Measurements from ENCODE around the gene RFWD3. TPM values are rescaled to one million over a fixed set of nuclear protein-coding genes. Genes with fewer than 3 reads are reported as not detected.

Gene RFWD3
- total RNA-seq, 6 experiments from 2014 or later: 5.4 to 10.3 (median 7.3) TPM

DNA sequence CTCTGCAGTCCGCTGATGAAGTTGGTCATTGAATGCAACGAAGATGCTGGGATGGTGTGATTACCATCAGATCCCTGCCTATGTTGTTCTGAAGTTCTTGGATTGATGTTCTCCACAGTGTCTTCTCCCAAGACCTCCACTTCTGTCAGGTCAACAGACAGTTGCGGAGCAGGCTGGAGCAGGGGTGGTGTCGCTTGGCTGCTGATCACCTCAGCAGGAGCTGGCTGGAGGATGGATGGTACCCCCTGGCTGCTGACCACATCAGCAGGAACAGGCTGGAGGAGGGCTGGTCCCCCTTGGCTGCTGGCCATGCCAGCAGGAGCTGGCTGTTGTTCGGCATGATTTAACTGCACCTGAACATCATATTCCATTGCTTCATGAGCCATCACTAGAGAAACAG is 5.6 kb downstream of the RFWD3 start:
- H3K27ac ChIP-seq: no peak overlapping the region
- no peaks in the 10 kb centered on the region for H3K9me3 ChIP-seq
- no peak overlapping the region for H3K4me3 ChIP-seq
- intact Hi-C loops (cut with DNase I): no loop called here
- H3K27me3 ChIP-seq: no peaks in the 10 kb centered on the region
- ATAC-seq: no peak
- peaks cover 0 to 42% (median 10%) of the 10 kb centered on the region in 4 donors for H3K36me3 ChIP-seq
- no peak for DNase-seq
- TF ChIP-seq POLR2A (IDR thresholded peaks at IDR 0.05) (no peak), CTCF (IDR thresholded peaks at IDR 0.05) (no peak)
- H3K4me1 ChIP-seq: peaks cover 0 to 8% (median 0%) of the 10 kb centered on the region in 4 donors
- 97% methylated on average over 5 of the region's 5 CpGs for WGBS (ENCODE audit: insufficient coverage, low coverage, low lambda C conversion rate, missing lambda C conversion rate)

- no peaks in the 10 kb centered on the region for H3K9me3 ChIP-seq
- ATAC-seq: no peak
- no peak overlapping the region for H3K4me3 ChIP-seq
- DNase-seq: no peak
- peaks cover 0 to 42% (median 10%) of the 10 kb centered on the region in 4 donors for H3K36me3 ChIP-seq
- H3K4me1 ChIP-seq: peaks cover 0 to 8% (median 0%) of the 10 kb centered on the region in 4 donors
- H3K27ac ChIP-seq: no peak overlapping the region
- TF ChIP-seq CTCF (IDR thresholded peaks at IDR 0.05) (no peak), POLR2A (IDR thresholded peaks at IDR 0.05) (no peak)
- H3K27me3 ChIP-seq: no peaks in the 10 kb centered on the region
- intact Hi-C loops (cut with DNase I): no loop called here
- WGBS (ENCODE audit: insufficient coverage, low coverage, low lambda C conversion rate, missing lambda C conversion rate): 95% methylated on average over 4 of the region's 4 CpGs
Observed at GRCh38 chr16:74660383-74660782, 6.3 kb downstream of the RFWD3 start.

- DNase-seq (no peak), ATAC-seq (no peak)
- intact Hi-C loops (cut with DNase I): no loop called here
- Histone ChIP-seq H3K9me3 (no peaks in the 10 kb centered on the region), H3K36me3 (peaks cover 0 to 37% (median 10%) of the 10 kb centered on the region in 4 donors), H3K27me3 (no peaks in the 10 kb centered on the region), H3K27ac (no peak overlapping the region), H3K4me1 (peaks cover 0 to 10% (median 0%) of the 10 kb centered on the region in 4 donors), H3K4me3 (no peak overlapping the region)
- 90% methylated on average over 2 of the region's 2 CpGs for WGBS (ENCODE audit: insufficient coverage, low coverage, low lambda C conversion rate, missing lambda C conversion rate)
- no peak for TF ChIP-seq CTCF (IDR thresholded peaks at IDR 0.05)
- no peak for TF ChIP-seq POLR2A (IDR thresholded peaks at IDR 0.05)
Observed at GRCh38 chr16:74659041-74659440, 7.6 kb downstream of the RFWD3 start.

GRCh38 chr16:74657870-74658642 is 8.6 kb downstream of the RFWD3 start:
- H3K36me3 ChIP-seq: peaks cover 0 to 27% (median 10%) of the 10 kb centered on the region in 4 donors
- 54% methylated on average over 5 of the region's 5 CpGs for WGBS (ENCODE audit: insufficient coverage, low coverage, low lambda C conversion rate, missing lambda C conversion rate)

More at GRCh38 chr16:74657870-74658642, 8.6 kb downstream of the RFWD3 start:
- Histone ChIP-seq H3K27ac (no peak overlapping the region), H3K4me3 (no peak overlapping the region), H3K9me3 (no peaks in the 10 kb centered on the region), H3K4me1 (peaks cover 0 to 13% (median 0%) of the 10 kb centered on the region in 4 donors), H3K27me3 (no peaks in the 10 kb centered on the region)
- ATAC-seq (peak in 1 of 4 donors; percentile 65), DNase-seq (no peak)
- TF ChIP-seq CTCF (IDR thresholded peaks at IDR 0.05) (no peak), POLR2A (IDR thresholded peaks at IDR 0.05) (no peak)
- intact Hi-C loops (cut with DNase I): no loop called here

Measured in right lobe of liver (tissue), 6 donors.